Ovary (tissue), 9 donors: ENCODE results near the gene EPHA5. TPM values are rescaled to one million over a fixed set of nuclear protein-coding genes. Genes with fewer than 3 reads are reported as not detected.
A peak's percentile ranks its signal among the peaks of the same experiment; 100 is the strongest.

Experiments used
- DNase-seq, 5 donors: peaks; one replicate each; pipeline ENCODE4 v3.0.0-alpha.2; 2019 to 2020
- H3K27ac ChIP-seq, 2 donors: fragments of 200-600 bp; one replicate each; pipeline versions ENCODE4 v1.5.1 to v1.8.0; 2019 to 2022
- H3K27me3 ChIP-seq: fragments of 200-600 bp; one replicate; pipeline ENCODE4 v1.8.0; 2022
- H3K36me3 ChIP-seq: fragments of 200-600 bp; sonication (generic); one replicate; pipeline ENCODE4 v1.5.1; 2019
- H3K4me1 ChIP-seq: one replicate; pipeline ENCODE4 v1.8.1; 2013; ENCODE audit warnings: mild to moderate bottlenecking, moderate library complexity; ENCODE audit not compliant: insufficient read depth
- H3K4me3 ChIP-seq: fragments of 200-600 bp; sonication (generic); one replicate; pipeline ENCODE4 v1.5.1; 2017
- H3K9me3 ChIP-seq, 2 donors: fragments of 200-600 bp in 1 of 2; sonication (generic) in 1 of 2; one replicate each; pipeline versions ENCODE4 v1.5.1 to v1.8.1; 2013 to 2019; ENCODE audit warnings: mild to moderate bottlenecking in 1 of 2, moderate library complexity in 1 of 2
- EP300 ChIP-seq: sonication (generic); formaldehyde crosslinking; IDR thresholded peaks from one replicate; pipeline ENCODE4 v1.6.1; 2017; ENCODE audit warnings: antibody characterized with exemption
- POLR2A ChIP-seq: fragments of 450-650 bp; IDR thresholded peaks from one replicate; pipeline ENCODE4 v1.6.1; 2017; ENCODE audit warnings: antibody characterized with exemption, mild to moderate bottlenecking, moderate library complexity
- WGBS, 3 donors: extraction: QIAGEN DNeasy Blood & Tissue Kit in 1 of 3; methylation state at CpG; one replicate each; pipeline versions ENCODE4 v1.1.5 to v1.1.7; 2013 to 2017; 5-methylcytosine and 5-hydroxymethylcytosine counted together
- intact Hi-C, 4 donors: fragments of 100-400 bp; cut with DNase I; formaldehyde crosslinking; loops; one replicate each; pipeline versions ENCODE4 v1.11.0 to v1.15.1; 2022 to 2023
- polyA plus RNA-seq, 2 donors: library from polyadenylated mRNA; stranded (reverse); fragments of 200-250 nt in 1 of 2; fragments of 350-450 nt in 1 of 2; fragmentation: Illumina TruSeq in 1 of 2; extraction: RNeasy Lipid Tissue Mini Kit (QIAGEN cat#74804) in 1 of 2; gene quantifications; one replicate each; pipeline ENCODE4 v1.2.3, GENCODE V29; 2013 to 2014
- total RNA-seq, 7 donors: library from RNA; depleted of rRNA in 2 of 7; stranded (reverse); fragments of >200 nt in 2 of 7; fragmentation: NEBNext Ultra II Directional in 3 of 7; extraction: Animal tissue kit (Norgen Biotek cat#: 25700) in 3 of 7; gene quantifications; one replicate each; pipeline versions ENCODE4 v1.1.0 to v1.2.4, GENCODE V29; 2016 to 2023
- TF ChIP-seq, protein P1 (sequence below), 3 donors: fragments of 450-650 bp in 2 of 3; fragments of 200-600 bp in 1 of 3; IDR thresholded peaks; one replicate each; pipeline versions ENCODE4 v1.5.1 to v1.8.0; 2016 to 2022; ENCODE audit warnings: antibody characterized with exemption in 3 of 3, mild to moderate bottlenecking in 1 of 3
- donor health status: DM: no; HTN: no; CAD: no; lungs with moderate emphysema.
- donor health status: DM: no; HTN: no; CAD: no.
- donor health status: Bipolar disorder and iron deficiency.
- donor health status: DM: yes; HTN: yes; CAD: no.
- donor health status: DM: no; HTN: no; CAD: no.
- donor health status: DM: yes; HTN: yes; CAD: no.

The EPHA5 gene
- total and polyA plus RNA-seq, 9 donors = 0.29 to 5.6 (median 1.6) TPM

DNA sequence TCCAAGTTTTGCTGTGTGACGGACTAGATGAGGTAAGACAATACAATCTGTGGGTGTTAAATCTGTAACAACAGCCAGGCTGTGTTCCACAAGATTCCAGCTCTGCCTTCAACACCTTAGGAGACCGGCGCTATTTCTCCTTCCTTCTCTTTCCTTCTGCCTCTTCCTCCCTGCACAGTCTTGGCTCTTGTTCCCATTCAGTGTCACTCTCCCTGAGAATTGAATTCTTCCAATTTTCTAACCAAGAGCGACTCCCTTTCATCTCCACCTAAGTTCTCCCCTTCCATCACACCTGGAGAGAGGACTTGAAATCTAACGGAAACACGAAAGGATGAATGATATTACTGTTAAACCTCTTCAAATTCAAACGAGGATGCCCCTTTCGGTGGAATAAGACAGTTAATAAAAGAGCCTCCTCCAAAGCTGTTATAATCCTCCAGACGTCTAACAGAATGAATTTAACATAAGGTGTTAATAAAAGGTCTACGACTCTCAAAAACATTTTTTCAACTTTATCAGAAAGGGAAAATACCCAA, 2.7 kb downstream of the EPHA5 start:
- H3K4me3 ChIP-seq = peak overlapping the region; percentile 37
- intact Hi-C loops = no loop called here
- TF ChIP-seq EP300 (no peak), POLR2A (no peak)
- TF ChIP-seq, protein P1, sequence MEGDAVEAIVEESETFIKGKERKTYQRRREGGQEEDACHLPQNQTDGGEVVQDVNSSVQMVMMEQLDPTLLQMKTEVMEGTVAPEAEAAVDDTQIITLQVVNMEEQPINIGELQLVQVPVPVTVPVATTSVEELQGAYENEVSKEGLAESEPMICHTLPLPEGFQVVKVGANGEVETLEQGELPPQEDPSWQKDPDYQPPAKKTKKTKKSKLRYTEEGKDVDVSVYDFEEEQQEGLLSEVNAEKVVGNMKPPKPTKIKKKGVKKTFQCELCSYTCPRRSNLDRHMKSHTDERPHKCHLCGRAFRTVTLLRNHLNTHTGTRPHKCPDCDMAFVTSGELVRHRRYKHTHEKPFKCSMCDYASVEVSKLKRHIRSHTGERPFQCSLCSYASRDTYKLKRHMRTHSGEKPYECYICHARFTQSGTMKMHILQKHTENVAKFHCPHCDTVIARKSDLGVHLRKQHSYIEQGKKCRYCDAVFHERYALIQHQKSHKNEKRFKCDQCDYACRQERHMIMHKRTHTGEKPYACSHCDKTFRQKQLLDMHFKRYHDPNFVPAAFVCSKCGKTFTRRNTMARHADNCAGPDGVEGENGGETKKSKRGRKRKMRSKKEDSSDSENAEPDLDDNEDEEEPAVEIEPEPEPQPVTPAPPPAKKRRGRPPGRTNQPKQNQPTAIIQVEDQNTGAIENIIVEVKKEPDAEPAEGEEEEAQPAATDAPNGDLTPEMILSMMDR (IDR thresholded peaks at IDR 0.05) = no peak
- no peak overlapping the region for H3K27ac ChIP-seq
- no peak for DNase-seq
- no peaks in the 10 kb centered on the region for H3K36me3 ChIP-seq
- H3K9me3 ChIP-seq = no peaks in the 10 kb centered on the region
- H3K4me1 ChIP-seq = peaks cover 13% of the 10 kb centered on the region
- 19 to 23% (median 20%) methylated on average over 10 of the region's 10 CpGs for WGBS, 3 donors
- H3K27me3 ChIP-seq = no peaks in the 10 kb centered on the region

DNA sequence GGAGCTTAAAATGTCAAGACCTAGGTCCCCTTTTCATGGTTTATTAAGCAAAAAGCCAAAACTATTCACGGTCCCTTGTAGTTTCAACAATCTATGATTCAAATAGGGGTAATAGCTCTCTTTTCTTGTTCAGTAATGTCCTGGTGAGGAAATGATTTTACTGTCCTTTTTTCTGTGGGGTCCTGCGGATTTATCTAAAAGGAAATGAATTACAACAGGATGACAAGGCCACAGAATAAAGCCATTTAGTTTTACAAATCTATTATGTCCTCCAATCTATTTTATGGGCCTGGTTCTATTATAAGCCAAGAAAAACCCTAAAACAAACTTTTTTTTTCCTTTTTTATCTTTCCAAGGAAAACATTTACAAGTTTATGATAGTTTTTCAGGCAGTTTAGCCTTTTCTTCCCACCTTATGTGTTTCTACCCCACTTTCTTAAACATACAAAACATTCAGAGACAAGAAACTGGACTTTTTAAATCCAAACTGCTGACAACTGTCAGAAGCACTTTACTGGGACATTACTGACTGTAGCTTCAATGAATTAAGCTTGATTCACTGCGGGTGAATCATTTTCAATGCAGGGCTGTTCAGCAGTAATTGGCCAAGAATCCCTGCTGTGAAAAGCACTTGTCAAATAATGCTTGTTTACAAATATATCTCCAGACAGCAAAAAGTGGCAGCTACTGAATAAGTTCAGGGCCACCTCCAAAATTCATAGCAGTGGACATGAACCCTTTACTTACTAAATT, 4.3 kb downstream of the EPHA5 start:
- Histone ChIP-seq H3K9me3 (no peaks in the 10 kb centered on the region), H3K27ac (no peak overlapping the region), H3K4me3 (no peak overlapping the region), H3K36me3 (no peaks in the 10 kb centered on the region), H3K27me3 (no peaks in the 10 kb centered on the region), H3K4me1 (peaks cover 13% of the 10 kb centered on the region)
- 89 to 91% (median 91%) methylated on average over 3 of the region's 3 CpGs for WGBS, 3 donors
- no peak for DNase-seq
- TF ChIP-seq POLR2A = no peak
- TF ChIP-seq, protein P1 (IDR thresholded peaks at IDR 0.05) = no peak
- TF ChIP-seq EP300 = no peak
- intact Hi-C loops = no loop called here

DNA sequence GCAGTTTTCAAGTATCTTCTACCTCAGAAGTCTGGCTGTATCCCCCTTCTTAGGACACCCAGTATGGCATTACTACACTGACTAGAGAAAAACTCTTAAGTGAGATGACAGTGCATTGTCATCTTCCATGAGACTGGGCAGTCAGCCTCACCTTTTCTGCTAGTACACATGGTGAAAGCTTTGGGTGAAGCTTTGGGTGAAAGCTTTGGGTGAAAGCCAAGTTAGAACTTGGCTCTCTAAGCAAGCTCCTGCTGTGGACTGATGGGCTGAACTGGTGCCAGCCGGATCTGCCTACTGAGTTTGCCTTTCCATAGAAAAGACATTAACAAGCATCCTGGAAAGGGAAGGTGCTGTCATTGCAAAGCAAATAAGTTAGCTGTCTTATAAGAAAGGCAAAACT, 8.8 kb downstream of the EPHA5 start:
- Histone ChIP-seq H3K36me3 (no peaks in the 10 kb centered on the region), H3K27me3 (no peaks in the 10 kb centered on the region), H3K4me1 (no peaks in the 10 kb centered on the region), H3K4me3 (no peak overlapping the region), H3K9me3 (no peaks in the 10 kb centered on the region), H3K27ac (no peak overlapping the region)
- DNase-seq = no peak
- TF ChIP-seq, protein P1 (IDR thresholded peaks at IDR 0.05) = no peak
- TF ChIP-seq EP300 = no peak
- TF ChIP-seq POLR2A = no peak
- 75 to 87% (median 84%) methylated on average over 1 of the region's 1 CpG for WGBS, 3 donors
- intact Hi-C loops = no loop called here

DNA sequence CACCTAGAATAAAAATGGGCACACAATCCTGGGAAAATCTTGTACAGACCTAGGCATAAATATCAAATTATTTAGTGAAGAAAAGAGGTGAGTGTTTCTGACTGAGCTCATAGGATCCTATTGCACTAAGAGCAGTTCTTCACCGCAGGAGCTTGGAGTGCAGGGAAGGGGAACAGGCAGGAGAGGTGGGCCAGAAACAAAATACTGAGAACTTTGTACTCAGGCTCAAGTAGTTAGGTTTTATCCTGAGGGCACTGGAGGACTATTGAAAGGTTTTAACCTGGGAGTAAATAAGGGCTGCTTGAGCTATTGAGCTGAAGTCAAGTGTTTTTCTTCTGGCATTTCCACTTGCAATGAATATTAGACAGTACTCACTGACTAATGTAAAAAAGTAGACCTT, 12.2 kb downstream of the EPHA5 start:
- Histone ChIP-seq H3K4me1 (no peaks in the 10 kb centered on the region), H3K4me3 (no peak overlapping the region), H3K27ac (no peak overlapping the region), H3K9me3 (no peaks in the 10 kb centered on the region), H3K27me3 (no peaks in the 10 kb centered on the region), H3K36me3 (no peaks in the 10 kb centered on the region)
- TF ChIP-seq, protein P1 (IDR thresholded peaks at IDR 0.05) = no peak
- no peak for TF ChIP-seq EP300
- TF ChIP-seq POLR2A = no peak
- no peak for DNase-seq
- intact Hi-C loops = no loop called here
- 84 to 96% (median 94%) methylated on average over 1 of the region's 1 CpG for WGBS, 3 donors
